Measurements from ENCODE around the gene TSPAN5.
"Not testable (repeated sequence)": the region's sequence is repeated elsewhere in the genome, so short reads cannot be mapped to it uniquely, and the experiment has no call there.

TSPAN5 gene

GRCh38 chr4:98546910-98547594 lies 111.4 kb downstream of the TSPAN5 start:
- no peak for DNase-seq (ENCODE audit: low read depth)

GRCh38 chr4:98544818-98545414 lies 113.5 kb downstream of the TSPAN5 start:
- no peak for DNase-seq (ENCODE audit: low read depth)

GRCh38 chr4:98544141-98544817 lies 114.1 kb downstream of the TSPAN5 start:
- DNase-seq (ENCODE audit: low read depth): no peak

GRCh38 chr4:98542011-98542410 lies 116.4 kb downstream of the TSPAN5 start:
- DNase-seq (ENCODE audit: low read depth): no peak

- DNase-seq (ENCODE audit: low read depth): no peak
Measured at GRCh38 chr4:98540803-98541202, 117.6 kb downstream of the TSPAN5 start.

- no peak for DNase-seq (ENCODE audit: low read depth)
Measured at GRCh38 chr4:98539741-98540140, 118.7 kb downstream of the TSPAN5 start.

GRCh38 chr4:98539299-98539698 lies 119.1 kb downstream of the TSPAN5 start:
- DNase-seq (ENCODE audit: low read depth): no peak

- DNase-seq (ENCODE audit: low read depth): no peak
Measured at GRCh38 chr4:98536631-98537030, 121.8 kb downstream of the TSPAN5 start.

- not testable (repeated sequence) for DNase-seq (ENCODE audit: low read depth)
Measured at GRCh38 chr4:98534146-98534545, 124.3 kb downstream of the TSPAN5 start.

GRCh38 chr4:98530572-98530971 lies 127.8 kb downstream of the TSPAN5 start:
- DNase-seq (ENCODE audit: low read depth): no peak

- DNase-seq (ENCODE audit: low read depth): no peak
Measured at GRCh38 chr4:98529970-98530569, 128.3 kb downstream of the TSPAN5 start.

GRCh38 chr4:98528882-98529281 lies 129.5 kb downstream of the TSPAN5 start:
- no peak for DNase-seq (ENCODE audit: low read depth)

- DNase-seq (ENCODE audit: low read depth): no peak
Measured at GRCh38 chr4:98527534-98528269, 130.7 kb downstream of the TSPAN5 start.

GRCh38 chr4:98524230-98524629 lies 134.2 kb downstream of the TSPAN5 start:
- no peak for DNase-seq (ENCODE audit: low read depth)

- no peak for DNase-seq (ENCODE audit: low read depth)
Measured at GRCh38 chr4:98522636-98523395, 135.6 kb downstream of the TSPAN5 start.

GRCh38 chr4:98522062-98522461 lies 136.3 kb downstream of the TSPAN5 start:
- no peak for DNase-seq (ENCODE audit: low read depth)

- DNase-seq (ENCODE audit: low read depth): no peak
Measured at GRCh38 chr4:98521486-98521885, 136.9 kb downstream of the TSPAN5 start.

GRCh38 chr4:98519268-98519977 lies 139.0 kb downstream of the TSPAN5 start:
- DNase-seq (ENCODE audit: low read depth): no peak

- no peak for DNase-seq (ENCODE audit: low read depth)
Measured at GRCh38 chr4:98518559-98519267, 139.7 kb downstream of the TSPAN5 start.

Measured in T follicular helper cell (primary cell).